Gastrocnemius medialis (tissue), 4 donors: ENCODE measurements around the gene GPS1.

Experiments
- CTCF ChIP-seq, 5 experiments: fragments of 450-650 bp in 3 of 5; fragments of 200-600 bp in 2 of 5; sonication (generic) in 2 of 5; IDR thresholded peaks in 4 of 5; conservative IDR thresholded peaks in 1 of 5; 1 replicate in 4 of 5; 2 replicates in 1 of 5; pipeline ENCODE4 v1.5.1; 2016 to 2019; ENCODE audit warnings: antibody characterized with exemption in 5 of 5, mild to moderate bottlenecking in 3 of 5, moderate library complexity in 3 of 5
- POLR2A ChIP-seq, 2 donors: fragments of 450-650 bp; IDR thresholded peaks; one replicate each; pipeline ENCODE4 v1.6.1; 2017; ENCODE audit warnings: antibody characterized with exemption in 2 of 2, mild to moderate bottlenecking in 2 of 2, moderate library complexity in 2 of 2

DNA sequence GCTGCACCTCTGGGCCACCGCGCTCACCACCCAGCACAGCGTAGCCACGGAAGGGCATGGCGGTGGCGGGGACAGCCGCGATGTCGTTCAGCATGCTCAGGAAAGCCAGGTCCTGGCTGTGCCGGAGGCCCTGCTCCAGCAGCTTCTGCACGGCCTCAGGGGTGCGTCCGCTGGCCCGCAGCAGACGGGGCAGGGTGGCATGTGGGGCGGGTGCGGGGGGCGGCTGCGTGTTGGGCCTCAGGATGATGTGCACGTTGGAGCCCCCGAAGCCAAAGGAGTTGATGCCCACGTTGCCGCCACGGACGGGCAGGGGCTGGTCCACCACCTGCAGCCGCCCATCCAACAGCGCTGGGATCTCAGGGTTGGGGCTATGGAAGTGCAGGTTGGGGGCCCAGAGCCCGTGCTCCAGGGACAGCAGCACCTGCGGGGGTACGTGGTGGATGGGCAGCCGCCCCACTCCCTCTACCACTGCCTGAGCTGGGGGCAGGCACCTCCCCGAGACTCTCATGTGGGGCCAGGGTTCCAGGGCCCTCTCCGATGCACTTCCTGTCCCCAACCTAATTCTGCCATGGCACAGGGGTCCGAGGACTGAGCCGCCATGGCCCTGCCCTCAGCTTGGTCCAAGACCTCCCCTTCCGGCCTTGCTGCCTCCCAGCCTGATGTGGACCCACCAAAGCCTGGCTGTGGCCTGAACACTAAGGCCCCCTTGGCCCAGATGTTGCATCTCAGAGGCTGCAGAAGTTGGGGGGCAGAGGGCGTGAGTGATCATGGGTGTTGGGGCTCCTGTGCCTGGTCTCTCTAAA, 39.8 kb downstream of the GPS1 start:
- TF ChIP-seq CTCF (IDR thresholded peaks at IDR 0.05 in 4 of 5, conservative IDR thresholded peaks at IDR 0.05 in 1 of 5) (no peak), POLR2A (IDR thresholded peaks at IDR 0.05) (no peak)
